ENCODE data around the gene RIN3.

Gene RIN3

DNA sequence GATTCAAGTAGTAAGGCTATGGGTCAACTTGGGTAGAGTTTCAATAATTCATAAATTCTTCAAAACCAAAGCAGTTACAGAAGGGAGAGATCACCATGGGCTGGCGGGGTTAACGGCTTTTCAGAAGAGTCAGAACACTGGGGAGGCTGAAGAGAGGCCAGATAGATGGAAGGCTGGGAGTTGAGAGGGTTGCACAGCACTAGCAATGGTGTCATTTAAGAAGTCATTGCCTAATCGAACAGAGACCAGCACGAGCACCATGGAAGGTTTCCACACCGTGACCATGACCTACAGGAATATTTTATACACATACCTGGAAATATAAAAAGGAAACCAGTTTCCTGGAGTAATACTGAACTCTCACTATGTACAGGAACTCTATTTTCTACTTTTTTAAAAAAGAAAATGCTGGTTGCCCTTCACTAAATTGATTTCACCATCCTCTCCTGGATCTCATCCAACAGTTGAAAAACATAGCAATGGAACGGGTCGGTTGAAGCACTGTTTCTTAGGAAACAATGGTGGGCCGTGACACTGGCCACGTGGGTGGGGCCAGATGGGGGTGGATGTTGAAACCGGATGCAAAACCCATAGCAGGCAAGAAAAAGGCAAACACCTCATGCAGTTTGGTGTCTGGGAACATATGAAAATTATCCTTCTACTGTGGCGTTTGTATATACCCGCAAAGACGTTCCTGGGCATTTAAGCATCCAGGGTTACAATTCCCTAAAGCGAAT lies 38.0 kb upstream of the RIN3 start:
- ATAC-seq (replicated peaks) (no peak), DNase-seq (no peak)
- Mint-ChIP-seq H3K4me1 (ENCODE audit: low read depth in 2 of 2) (peaks cover 4 to 8% of the 10 kb centered on the region in 2 donors), H3K36me3 (ENCODE audit: insufficient read depth) (no peaks in the 10 kb centered on the region), H3K27me3 (no peaks in the 10 kb centered on the region), H3K27ac (peak overlapping the region in 1 of 2 donors; percentile 32), H3K9me3 (no peaks in the 10 kb centered on the region), H3K4me3 (no peak overlapping the region)

DNA sequence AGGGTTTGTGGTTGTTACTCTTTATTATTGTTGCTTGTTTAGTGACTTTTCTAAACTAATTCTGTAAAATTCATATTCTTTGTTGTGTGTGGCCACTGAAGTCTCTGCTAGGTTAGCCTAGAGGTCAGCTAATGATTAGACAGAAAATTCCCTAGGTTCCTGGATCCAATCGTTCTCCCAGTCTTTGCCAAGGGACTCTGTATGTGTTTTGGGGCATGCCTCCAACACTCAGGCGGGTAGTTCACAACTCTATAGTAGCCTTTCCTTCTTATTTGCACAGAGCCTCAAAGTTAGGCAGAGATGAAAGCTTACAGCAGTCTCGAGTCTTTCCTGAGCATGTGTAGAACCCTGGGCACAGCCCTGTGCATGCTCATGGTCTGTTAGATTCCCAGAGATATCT lies 32.7 kb upstream of the RIN3 start:
- Mint-ChIP-seq H3K4me1 (ENCODE audit: low read depth in 2 of 2) (peaks cover 0 to 1% of the 10 kb centered on the region in 2 donors), H3K9me3 (no peaks in the 10 kb centered on the region), H3K4me3 (no peak overlapping the region), H3K27me3 (peaks cover 0 to 13% of the 10 kb centered on the region in 2 donors), H3K27ac (no peak overlapping the region), H3K36me3 (ENCODE audit: insufficient read depth) (no peaks in the 10 kb centered on the region)
- no peak for ATAC-seq (replicated peaks)
- no peak for DNase-seq

DNA sequence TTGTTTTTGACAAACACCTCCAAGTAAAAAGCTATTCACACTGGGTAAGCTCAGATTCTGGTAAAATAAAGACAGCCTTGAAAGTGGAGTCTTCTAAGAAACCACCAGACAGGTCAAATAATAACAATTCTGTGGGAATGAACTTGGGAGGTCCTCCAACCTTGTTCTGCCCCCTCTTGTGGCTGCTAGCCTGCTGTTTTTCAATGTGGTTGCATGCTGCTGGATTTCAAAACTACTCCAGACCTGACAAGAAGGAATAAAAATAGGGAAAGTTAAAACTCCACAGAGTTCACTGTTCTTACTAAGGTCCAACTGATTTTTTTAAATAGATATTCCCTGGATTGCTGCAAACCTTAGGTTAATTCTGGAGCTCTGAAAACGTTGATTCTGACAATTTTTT lies 32.2 kb upstream of the RIN3 start:
- H3K4me3 Mint-ChIP-seq, result no peak overlapping the region
- peaks cover 0 to 1% of the 10 kb centered on the region in 2 donors for H3K4me1 Mint-ChIP-seq (ENCODE audit: low read depth in 2 of 2)
- H3K27me3 Mint-ChIP-seq, result peaks cover 0 to 13% of the 10 kb centered on the region in 2 donors
- H3K36me3 Mint-ChIP-seq (ENCODE audit: insufficient read depth), result no peaks in the 10 kb centered on the region
- ATAC-seq (replicated peaks) (no peak), DNase-seq (no peak)
- H3K9me3 Mint-ChIP-seq, result no peaks in the 10 kb centered on the region
- H3K27ac Mint-ChIP-seq, result no peak overlapping the region

DNA sequence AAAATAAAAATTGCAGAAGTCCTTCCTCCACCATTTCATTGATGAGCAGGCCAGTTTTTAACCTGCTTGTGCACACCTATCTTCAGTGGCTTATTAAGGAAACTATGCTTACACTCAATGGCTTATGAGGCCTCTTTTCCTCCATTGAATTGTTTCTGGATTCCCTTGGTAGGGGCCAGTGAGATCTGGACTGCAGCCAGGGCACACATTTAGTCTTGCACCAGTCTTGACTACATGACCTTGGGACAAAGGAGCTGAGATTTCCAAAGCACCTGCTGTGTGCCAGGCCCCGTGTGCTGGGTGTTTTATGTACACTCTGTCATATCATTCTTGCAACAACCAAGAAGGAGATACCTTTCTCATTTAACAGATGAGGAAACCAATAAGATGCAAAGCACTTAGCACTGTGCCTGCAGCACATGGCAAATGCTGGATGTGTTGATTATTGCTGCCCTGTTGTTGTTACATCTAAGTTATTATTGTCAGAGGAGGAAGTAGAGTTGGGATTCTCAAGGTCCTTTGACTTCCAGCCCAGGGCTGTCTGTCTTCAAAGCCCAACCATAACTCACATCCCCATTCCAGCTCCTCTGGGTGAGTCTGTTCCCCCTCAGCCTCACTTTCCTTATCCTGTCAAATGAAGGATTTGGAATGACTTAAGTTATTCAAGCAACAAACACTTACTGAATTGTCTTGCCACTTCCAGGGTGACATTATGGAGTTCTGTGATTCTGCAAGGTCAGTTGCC lies 31.6 kb upstream of the RIN3 start:
- Mint-ChIP-seq H3K27me3 (peaks cover 0 to 13% of the 10 kb centered on the region in 2 donors), H3K4me1 (ENCODE audit: low read depth in 2 of 2) (peaks cover 0 to 1% of the 10 kb centered on the region in 2 donors), H3K27ac (no peak overlapping the region), H3K9me3 (no peaks in the 10 kb centered on the region), H3K4me3 (no peak overlapping the region), H3K36me3 (ENCODE audit: insufficient read depth) (no peaks in the 10 kb centered on the region)
- DNase-seq (no peak), ATAC-seq (replicated peaks) (no peak)

DNA sequence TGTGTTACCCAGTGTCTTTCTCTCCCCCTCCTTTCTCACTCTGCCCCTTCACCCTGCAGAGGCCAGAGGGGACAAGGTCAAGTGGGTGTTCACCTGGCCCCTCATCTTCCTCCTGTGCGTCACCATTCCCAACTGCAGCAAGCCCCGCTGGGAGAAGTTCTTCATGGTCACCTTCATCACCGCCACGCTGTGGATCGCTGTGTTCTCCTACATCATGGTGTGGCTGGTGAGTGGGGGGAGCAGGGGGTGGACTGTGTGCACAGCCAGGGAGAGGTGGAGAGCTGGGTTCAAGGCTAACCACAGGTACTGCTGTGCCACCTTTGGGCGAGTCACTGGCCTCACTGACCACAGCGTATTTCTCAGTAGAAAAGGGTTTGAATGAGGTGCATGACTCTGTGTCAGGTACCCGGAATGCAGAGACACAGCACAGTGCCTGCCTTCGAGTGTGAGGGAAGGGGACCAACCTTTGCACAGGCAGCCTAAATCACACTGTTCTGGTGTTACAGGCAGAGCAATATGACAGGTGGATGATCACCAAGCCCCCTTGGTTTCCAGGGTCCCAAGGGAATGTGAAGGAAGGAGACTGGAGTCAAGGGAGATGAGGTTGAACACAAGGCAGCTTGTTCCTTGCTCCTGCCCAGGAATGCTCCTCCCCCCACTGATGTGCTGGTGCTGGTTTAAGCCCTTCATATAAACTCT lies 30.8 kb upstream of the RIN3 start:
- Mint-ChIP-seq H3K36me3 (ENCODE audit: insufficient read depth) (no peaks in the 10 kb centered on the region), H3K9me3 (no peaks in the 10 kb centered on the region), H3K27me3 (peaks cover 0 to 13% of the 10 kb centered on the region in 2 donors), H3K4me3 (no peak overlapping the region), H3K27ac (no peak overlapping the region), H3K4me1 (ENCODE audit: low read depth in 2 of 2) (peaks cover 0 to 1% of the 10 kb centered on the region in 2 donors)
- no peak for DNase-seq
- no peak for ATAC-seq (replicated peaks)

DNA sequence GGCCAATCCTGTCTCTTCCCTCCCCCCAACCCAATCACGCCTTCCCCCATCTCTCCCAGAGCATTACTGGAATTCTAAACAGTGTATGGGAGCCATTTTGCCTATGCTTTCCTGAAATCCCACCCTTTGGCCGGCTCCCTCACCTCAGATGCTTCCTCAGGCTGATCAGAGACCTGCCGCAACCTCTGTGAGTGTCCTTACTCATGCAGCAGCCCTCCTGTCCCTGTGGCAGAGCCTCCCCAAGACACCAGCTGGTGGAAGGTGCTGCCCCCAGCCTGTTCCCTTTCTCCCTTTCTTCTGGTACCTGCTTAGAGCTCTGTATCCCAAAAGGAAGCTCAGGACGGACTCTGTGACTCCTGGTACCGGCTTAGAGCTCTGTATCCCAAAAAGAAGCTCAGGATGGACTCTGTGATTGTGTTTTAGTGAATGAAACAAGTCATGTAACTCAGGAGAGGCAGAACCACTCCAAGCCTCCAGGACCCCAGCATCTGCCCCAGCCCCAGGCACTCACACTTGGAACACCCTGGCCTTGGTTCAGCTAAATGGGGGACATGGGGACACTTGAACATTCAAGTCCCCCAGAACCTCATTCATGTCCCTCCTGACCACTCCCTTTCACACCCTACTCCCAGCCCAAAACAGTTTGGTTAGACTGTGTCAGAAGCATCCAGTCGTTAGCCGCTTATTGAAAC lies 29.3 kb upstream of the RIN3 start:
- H3K36me3 Mint-ChIP-seq (ENCODE audit: insufficient read depth), result no peaks in the 10 kb centered on the region
- peaks cover 0 to 13% of the 10 kb centered on the region in 2 donors for H3K27me3 Mint-ChIP-seq
- H3K4me3 Mint-ChIP-seq, result no peak overlapping the region
- DNase-seq (no peak), ATAC-seq (replicated peaks) (no peak)
- H3K27ac Mint-ChIP-seq, result no peak overlapping the region
- H3K4me1 Mint-ChIP-seq (ENCODE audit: low read depth in 2 of 2), result peaks cover 0 to 5% of the 10 kb centered on the region in 2 donors
- H3K9me3 Mint-ChIP-seq, result no peaks in the 10 kb centered on the region

DNA sequence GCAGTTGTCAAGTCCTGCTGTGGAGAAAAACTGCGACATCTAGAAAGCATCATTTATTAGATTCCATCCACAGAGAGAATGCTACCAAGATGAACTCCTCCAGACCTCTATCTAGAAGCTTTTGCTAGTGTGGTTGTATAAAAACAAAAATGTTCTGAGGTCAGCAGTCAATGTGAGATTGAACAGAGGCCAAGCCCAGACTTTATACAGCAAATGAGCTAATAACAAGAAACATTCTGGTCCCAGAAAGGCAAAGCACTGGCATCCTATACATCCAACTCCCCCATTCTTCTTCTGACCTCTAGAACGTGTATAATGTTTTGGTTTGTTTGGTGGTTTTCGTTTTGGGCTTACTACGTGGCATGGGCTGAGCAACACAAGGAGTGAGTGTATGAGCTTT lies 26.7 kb upstream of the RIN3 start:
- no peak for ATAC-seq (replicated peaks)
- H3K27me3 Mint-ChIP-seq, result peaks cover 0 to 13% of the 10 kb centered on the region in 2 donors
- H3K36me3 Mint-ChIP-seq (ENCODE audit: insufficient read depth), result no peaks in the 10 kb centered on the region
- H3K9me3 Mint-ChIP-seq, result no peaks in the 10 kb centered on the region
- H3K27ac Mint-ChIP-seq, result peak overlapping the region in 1 of 2 donors; percentile 1
- peaks cover 0 to 6% of the 10 kb centered on the region in 2 donors for H3K4me1 Mint-ChIP-seq (ENCODE audit: low read depth in 2 of 2)
- DNase-seq, result no peak
- no peak overlapping the region for H3K4me3 Mint-ChIP-seq

DNA sequence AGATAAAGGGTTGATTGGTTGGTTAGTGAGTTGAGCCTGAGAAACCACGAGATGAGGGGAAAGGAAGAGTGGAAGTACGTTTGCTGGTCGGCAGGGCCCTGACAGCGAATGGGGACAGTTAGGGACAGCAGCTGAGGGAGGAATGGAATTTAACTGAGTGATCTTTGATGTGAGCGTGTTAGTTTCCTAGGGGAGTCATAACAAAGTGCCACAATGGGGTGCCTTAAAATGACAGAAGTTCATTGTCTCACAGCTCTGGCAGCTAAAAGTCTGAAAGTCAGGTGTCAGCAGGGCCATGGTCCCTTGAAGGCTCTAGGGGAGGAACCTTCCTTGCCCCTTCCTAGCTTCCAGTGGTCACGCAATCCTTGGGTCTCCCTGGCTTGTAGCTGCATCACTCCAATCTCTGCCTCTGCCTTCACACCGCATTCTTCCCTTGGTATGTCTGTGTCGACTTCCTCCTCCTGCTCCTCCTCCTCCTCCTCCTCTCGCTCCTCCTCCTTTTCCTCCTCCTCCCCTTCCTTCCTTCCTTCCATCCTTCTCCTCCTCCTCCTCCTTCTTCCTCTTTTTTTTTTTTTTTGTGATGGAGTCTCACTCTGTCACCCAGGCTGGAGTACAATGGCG lies 26.0 kb upstream of the RIN3 start:
- Mint-ChIP-seq H3K9me3 (no peaks in the 10 kb centered on the region), H3K27me3 (peaks cover 0 to 13% of the 10 kb centered on the region in 2 donors), H3K4me1 (ENCODE audit: low read depth in 2 of 2) (peaks cover 0 to 6% of the 10 kb centered on the region in 2 donors), H3K4me3 (no peak overlapping the region), H3K36me3 (ENCODE audit: insufficient read depth) (no peaks in the 10 kb centered on the region), H3K27ac (peak overlapping the region in 1 of 2 donors; percentile 1)
- DNase-seq, result no peak
- no peak for ATAC-seq (replicated peaks)

DNA sequence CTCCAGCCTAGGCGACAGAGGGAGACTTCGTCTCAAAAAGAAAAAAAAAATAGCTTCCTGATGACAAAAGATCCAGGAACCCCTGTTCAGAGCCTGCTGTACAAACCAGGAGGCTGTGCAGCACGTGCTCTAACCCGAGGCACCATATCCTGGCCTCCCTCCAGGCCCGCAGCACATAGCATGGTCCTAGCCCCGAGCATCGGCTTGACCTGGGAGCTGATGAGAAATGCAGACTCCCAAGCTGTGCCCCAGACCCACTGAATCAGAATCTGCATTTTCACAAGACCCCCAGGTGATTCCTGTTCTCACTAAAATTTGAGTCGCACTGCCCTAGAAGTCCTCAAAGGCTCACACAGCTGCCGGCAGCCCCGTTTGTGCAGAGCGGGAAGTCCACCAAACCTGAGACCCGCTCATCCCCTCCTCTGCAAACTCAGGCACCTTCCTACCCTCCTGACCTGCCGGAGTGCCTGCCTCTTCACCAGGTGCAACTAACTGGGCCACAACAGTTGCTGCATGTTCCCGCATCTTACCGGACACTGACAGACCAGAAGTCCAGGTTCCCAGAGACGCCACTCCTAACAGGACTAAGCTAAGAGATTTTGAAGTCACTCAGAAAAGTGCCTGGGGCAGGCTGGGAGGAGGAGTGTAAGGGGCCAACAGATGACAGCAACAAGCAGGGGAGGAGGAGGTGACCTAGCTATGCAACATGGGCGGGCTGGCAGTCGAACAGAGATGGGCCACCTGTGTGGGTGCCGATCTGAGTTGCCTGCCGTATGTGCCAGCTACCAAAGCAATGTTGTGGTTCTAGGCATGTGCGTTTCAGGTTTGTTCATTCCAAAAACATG lies 24.0 kb upstream of the RIN3 start:
- no peak for DNase-seq
- H3K4me3 Mint-ChIP-seq, result no peak overlapping the region
- H3K27ac Mint-ChIP-seq, result no peak overlapping the region
- H3K4me1 Mint-ChIP-seq (ENCODE audit: low read depth in 2 of 2), result peaks cover 4 to 6% of the 10 kb centered on the region in 2 donors
- ATAC-seq (replicated peaks), result no peak
- H3K9me3 Mint-ChIP-seq, result no peaks in the 10 kb centered on the region
- peaks cover 0 to 5% of the 10 kb centered on the region in 2 donors for H3K27me3 Mint-ChIP-seq
- H3K36me3 Mint-ChIP-seq (ENCODE audit: insufficient read depth), result peaks cover 4% of the 10 kb centered on the region

DNA sequence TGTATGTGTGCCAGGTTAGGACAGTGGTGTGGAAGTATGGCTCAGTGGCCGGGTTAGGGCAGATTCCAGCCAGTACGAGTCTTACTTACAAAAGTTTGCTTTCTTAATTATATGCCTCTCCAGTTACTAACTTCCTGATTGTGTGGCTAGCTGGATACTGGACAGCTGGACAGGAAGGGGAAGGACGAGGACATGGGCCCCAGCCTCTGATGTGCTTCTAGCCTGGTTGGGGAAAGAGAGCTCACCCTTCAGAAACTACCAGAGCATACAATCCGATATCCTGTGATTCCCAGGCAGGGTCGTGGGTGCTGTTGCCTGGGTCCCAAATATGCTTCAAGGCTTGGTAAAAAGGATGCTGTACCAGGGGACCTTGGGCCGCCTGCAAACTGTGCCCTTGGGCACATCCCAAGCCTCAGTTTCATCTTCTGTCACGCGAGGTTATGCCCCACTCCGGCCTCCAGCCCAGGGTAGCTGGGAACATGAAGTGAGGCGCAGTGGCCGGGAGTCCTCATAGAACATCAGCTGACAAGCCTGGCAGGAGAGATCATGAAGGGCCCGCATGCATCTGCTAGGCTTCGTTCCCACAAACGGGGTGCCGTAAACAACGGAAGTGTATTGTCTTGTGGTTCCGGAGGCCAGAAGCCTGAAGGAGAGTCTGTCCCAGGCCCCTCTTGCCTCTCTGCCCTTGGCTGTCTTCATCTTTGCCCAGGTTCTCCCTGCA lies 23.2 kb upstream of the RIN3 start:
- DNase-seq (no peak), ATAC-seq (replicated peaks) (no peak)
- H3K9me3 Mint-ChIP-seq, result no peaks in the 10 kb centered on the region
- H3K4me3 Mint-ChIP-seq, result no peak overlapping the region
- H3K4me1 Mint-ChIP-seq (ENCODE audit: low read depth in 2 of 2), result peaks cover 4 to 5% of the 10 kb centered on the region in 2 donors
- H3K27me3 Mint-ChIP-seq, result no peaks in the 10 kb centered on the region
- H3K27ac Mint-ChIP-seq, result no peak overlapping the region
- H3K36me3 Mint-ChIP-seq (ENCODE audit: insufficient read depth), result peaks cover 4% of the 10 kb centered on the region

DNA sequence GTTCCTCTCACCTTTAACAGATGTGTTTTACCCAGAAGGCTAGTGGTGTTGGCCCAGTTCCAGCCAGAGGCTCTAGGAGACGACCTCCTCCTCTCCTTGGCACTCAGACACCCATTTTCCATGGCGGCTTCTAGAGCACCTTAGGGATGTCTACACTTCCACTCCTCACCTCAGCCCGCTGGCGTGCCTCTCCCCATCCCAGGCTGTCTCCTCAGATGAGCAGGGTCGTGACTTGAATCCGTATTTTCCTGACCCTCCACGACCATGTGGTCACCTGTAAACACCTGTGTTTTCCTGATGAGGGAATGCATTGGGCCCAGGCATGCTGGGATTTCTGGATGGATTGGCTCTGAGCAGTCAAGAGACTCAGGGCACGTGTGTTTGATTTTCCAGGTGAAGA lies 21.8 kb upstream of the RIN3 start:
- Mint-ChIP-seq H3K27me3 (no peaks in the 10 kb centered on the region), H3K4me3 (no peak overlapping the region), H3K4me1 (ENCODE audit: low read depth in 2 of 2) (peaks cover 4 to 10% of the 10 kb centered on the region in 2 donors), H3K27ac (peak overlapping the region in 1 of 2 donors; percentile 46), H3K9me3 (no peaks in the 10 kb centered on the region), H3K36me3 (ENCODE audit: insufficient read depth) (peaks cover 4% of the 10 kb centered on the region)
- DNase-seq (no peak), ATAC-seq (replicated peaks) (no peak)

DNA sequence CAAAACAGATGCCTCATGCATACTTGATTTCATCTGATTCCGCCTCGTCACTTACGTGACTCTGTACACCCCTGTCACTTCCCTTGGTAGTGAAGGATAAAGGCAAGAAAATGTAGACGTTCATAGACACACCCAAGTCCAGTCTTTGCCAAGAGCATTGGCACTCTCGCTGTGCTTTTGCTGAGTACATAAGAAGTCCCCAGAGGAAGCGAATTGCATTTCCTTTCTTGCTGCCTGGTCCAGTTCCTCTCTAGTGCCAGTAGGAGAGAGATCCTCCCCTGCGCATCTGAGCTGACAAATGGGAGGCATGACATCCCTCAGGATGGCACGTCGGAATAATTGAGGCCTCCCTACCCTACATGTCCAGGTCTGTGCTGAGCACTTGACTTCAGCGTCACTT lies 21.3 kb upstream of the RIN3 start:
- peaks cover 4% of the 10 kb centered on the region for H3K36me3 Mint-ChIP-seq (ENCODE audit: insufficient read depth)
- H3K27ac Mint-ChIP-seq, result peak overlapping the region in 1 of 2 donors; percentile 46
- no peak overlapping the region for H3K4me3 Mint-ChIP-seq
- H3K9me3 Mint-ChIP-seq, result no peaks in the 10 kb centered on the region
- no peaks in the 10 kb centered on the region for H3K27me3 Mint-ChIP-seq
- H3K4me1 Mint-ChIP-seq (ENCODE audit: low read depth in 2 of 2), result peaks cover 4 to 10% of the 10 kb centered on the region in 2 donors
- DNase-seq, result no peak
- ATAC-seq (replicated peaks), result no peak
